ENCODE measurements around the gene KRTAP2-1. TPM values are rescaled to one million over a fixed set of nuclear protein-coding genes. Genes with fewer than 3 reads are reported as not detected.
"Not testable (repeated sequence)": the region's sequence is repeated elsewhere in the genome, so short reads cannot be mapped to it uniquely, and the experiment has no call there.

KRTAP2-1 gene
- total RNA-seq, 2 experiments from 2014 or later, result not detected

DNA sequence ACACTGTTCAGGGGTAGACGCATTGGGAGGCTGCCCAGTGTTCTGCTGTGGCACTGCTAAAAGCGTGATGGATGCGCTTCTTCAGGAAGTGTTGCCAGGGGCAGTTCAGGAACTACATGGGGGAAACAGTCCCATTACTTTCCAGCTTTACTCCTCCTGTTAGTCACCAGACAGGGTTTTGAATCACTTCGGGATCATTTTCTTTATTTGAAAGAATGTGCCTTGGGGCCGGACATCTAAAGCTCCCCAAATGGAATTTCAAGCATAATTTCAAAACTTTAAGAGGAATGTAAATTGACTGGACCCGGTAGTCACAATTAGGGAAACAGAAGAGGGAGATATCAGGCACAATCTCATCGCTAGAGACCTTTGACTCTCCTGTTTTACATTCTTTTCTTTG is 1.3 kb upstream of the KRTAP2-1 start:
- no peak overlapping the region for H3K4me3 ChIP-seq (ENCODE audit: low read length)
- Mint-ChIP-seq H3K4me1 (ENCODE audit: low read depth) (no peaks in the 10 kb centered on the region), H3K9me3 (peaks cover 3% of the 10 kb centered on the region), H3K27me3 (peaks cover 40% of the 10 kb centered on the region), H3K36me3 (ENCODE audit: low read depth) (no peaks in the 10 kb centered on the region), H3K4me3 (no peak overlapping the region), H3K27ac (no peak overlapping the region)
- no peaks in the 10 kb centered on the region for H3K36me3 ChIP-seq (ENCODE audit: insufficient read depth, low read length)
- H3K27me3 ChIP-seq (ENCODE audit: control insufficient read depth in 1 of 2, insufficient read depth in 2 of 2, low read length in 2 of 2), result peaks cover 3 to 10% of the 10 kb centered on the region in 2 experiments
- no peaks in the 10 kb centered on the region for H3K4me1 ChIP-seq (ENCODE audit: insufficient read depth, low read length)
- intact Hi-C loops (cut with DNase I, micrococcal nuclease), result no loop called here
- TF ChIP-seq, protein P1, sequence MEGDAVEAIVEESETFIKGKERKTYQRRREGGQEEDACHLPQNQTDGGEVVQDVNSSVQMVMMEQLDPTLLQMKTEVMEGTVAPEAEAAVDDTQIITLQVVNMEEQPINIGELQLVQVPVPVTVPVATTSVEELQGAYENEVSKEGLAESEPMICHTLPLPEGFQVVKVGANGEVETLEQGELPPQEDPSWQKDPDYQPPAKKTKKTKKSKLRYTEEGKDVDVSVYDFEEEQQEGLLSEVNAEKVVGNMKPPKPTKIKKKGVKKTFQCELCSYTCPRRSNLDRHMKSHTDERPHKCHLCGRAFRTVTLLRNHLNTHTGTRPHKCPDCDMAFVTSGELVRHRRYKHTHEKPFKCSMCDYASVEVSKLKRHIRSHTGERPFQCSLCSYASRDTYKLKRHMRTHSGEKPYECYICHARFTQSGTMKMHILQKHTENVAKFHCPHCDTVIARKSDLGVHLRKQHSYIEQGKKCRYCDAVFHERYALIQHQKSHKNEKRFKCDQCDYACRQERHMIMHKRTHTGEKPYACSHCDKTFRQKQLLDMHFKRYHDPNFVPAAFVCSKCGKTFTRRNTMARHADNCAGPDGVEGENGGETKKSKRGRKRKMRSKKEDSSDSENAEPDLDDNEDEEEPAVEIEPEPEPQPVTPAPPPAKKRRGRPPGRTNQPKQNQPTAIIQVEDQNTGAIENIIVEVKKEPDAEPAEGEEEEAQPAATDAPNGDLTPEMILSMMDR (IDR thresholded peaks at IDR 0.05), result no peak
- H3K27ac ChIP-seq (ENCODE audit: low read depth in 1 of 2, low read length in 2 of 2), result no peak overlapping the region
- DNase-seq, result no peak
- ChIA-PET CTCF (no interaction called here), POLR2A (no interaction called here)
- H3K9me3 ChIP-seq (ENCODE audit: control insufficient read depth in 1 of 2, insufficient read depth in 1 of 2, low read length in 2 of 2), result no peaks in the 10 kb centered on the region
- no peak for ATAC-seq (ENCODE audit: poor library complexity)

DNA sequence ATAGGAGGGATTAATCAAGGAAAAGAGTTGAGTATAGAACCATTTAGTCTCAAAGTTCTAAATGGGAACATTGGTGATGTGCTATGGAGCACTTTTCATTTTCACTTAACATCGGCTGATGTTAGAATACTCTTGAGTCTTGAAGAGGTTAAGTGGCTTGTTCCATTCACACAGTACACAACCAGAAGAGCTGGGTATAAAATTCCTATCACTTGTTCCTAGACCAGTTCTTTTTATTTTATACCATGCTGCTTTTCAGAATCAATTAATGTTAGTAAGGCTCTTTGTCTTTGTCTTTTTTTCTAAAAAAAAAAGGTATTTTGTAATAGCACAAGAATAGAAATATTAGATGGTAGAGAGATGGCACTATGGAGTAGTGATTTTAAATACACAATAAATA is 4.2 kb downstream of the KRTAP2-1 start:
- Mint-ChIP-seq H3K4me3 (no peak overlapping the region), H3K36me3 (ENCODE audit: low read depth) (no peaks in the 10 kb centered on the region), H3K27me3 (peaks cover 26% of the 10 kb centered on the region), H3K9me3 (peaks cover 5% of the 10 kb centered on the region), H3K27ac (no peak overlapping the region), H3K4me1 (ENCODE audit: low read depth) (no peaks in the 10 kb centered on the region)
- intact Hi-C loops (cut with DNase I, micrococcal nuclease), result no loop called here
- TF ChIP-seq, protein P1 (IDR thresholded peaks at IDR 0.05), result no peak
- peaks cover 0 to 5% of the 10 kb centered on the region in 2 experiments for H3K9me3 ChIP-seq (ENCODE audit: control insufficient read depth in 1 of 2, insufficient read depth in 1 of 2, low read length in 2 of 2)
- H3K27me3 ChIP-seq (ENCODE audit: control insufficient read depth in 1 of 2, insufficient read depth in 2 of 2, low read length in 2 of 2), result peaks cover 4 to 5% of the 10 kb centered on the region in 2 experiments
- CTCF ChIA-PET, result no interaction called here
- H3K4me1 ChIP-seq (ENCODE audit: insufficient read depth, low read length), result no peaks in the 10 kb centered on the region
- no peak overlapping the region for H3K27ac ChIP-seq (ENCODE audit: low read depth in 1 of 2, low read length in 2 of 2)
- H3K4me3 ChIP-seq (ENCODE audit: low read length), result no peak overlapping the region
- DNase-seq (no peak), ATAC-seq (ENCODE audit: poor library complexity) (no peak)
- POLR2A ChIA-PET, result no interaction called here
- H3K36me3 ChIP-seq (ENCODE audit: insufficient read depth, low read length), result no peaks in the 10 kb centered on the region

DNA sequence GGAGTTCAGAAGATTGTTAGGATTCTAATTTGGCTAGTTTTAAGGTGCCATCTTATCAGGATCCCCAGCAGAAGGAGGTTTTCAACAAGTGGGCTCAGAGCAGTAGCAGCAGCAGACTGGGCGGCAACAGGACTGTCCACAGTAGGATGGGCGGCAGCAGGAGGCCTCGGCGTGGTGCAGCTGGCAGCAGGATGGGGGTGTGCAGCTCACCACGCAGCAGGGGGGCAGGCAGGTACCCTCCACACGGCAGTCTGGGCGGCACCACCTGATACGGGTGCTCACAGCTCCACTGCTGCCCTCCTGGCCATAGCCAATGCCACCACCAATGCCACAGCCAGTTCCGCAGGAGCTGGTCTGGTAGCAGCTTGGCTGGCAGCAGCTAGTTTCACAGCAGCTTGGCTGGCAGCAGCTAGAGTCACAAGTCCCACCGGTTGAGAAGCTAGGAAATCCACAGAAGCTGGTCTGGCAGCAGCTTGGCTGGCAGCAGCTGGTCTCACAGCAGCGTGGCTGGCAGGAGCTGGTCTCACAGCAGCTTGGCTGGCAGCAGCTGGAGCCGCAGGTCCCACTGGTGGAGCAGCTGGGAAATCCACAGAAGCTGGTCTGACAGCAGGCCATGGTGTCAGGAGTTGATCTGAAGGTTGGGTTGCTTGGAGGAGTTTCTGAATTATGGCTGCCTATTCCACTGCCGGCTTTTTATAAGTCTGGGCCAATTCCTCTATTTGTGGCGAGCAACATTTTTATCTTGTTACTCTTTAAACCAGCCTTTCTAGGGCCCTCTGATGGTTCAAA is 6.1 kb downstream of the KRTAP2-1 start, which contains the start of gene KRTAP1-1:
KRTAP1-1 (minus strand) TSS at position 668 of the 789 bp plus-strand sequence; CDS start at position 615, 53 bp downstream.
- peaks cover 12% of the 10 kb centered on the region for H3K27me3 Mint-ChIP-seq
- H3K4me1 Mint-ChIP-seq (ENCODE audit: low read depth); H3K27me3 ChIP-seq (ENCODE audit: control insufficient read depth in 1 of 2, insufficient read depth in 2 of 2, low read length in 2 of 2); H3K4me1 ChIP-seq (ENCODE audit: insufficient read depth, low read length); H3K9me3 Mint-ChIP-seq; H3K4me3 ChIP-seq (ENCODE audit: low read length); H3K9me3 ChIP-seq (ENCODE audit: control insufficient read depth in 1 of 2, insufficient read depth in 1 of 2, low read length in 2 of 2); intact Hi-C loops (cut with DNase I, micrococcal nuclease); ATAC-seq (ENCODE audit: poor library complexity); H3K27ac ChIP-seq (ENCODE audit: low read depth in 1 of 2, low read length in 2 of 2); POLR2A ChIA-PET; DNase-seq; H3K36me3 Mint-ChIP-seq (ENCODE audit: low read depth); H3K36me3 ChIP-seq (ENCODE audit: insufficient read depth, low read length); H3K4me3 Mint-ChIP-seq; CTCF ChIA-PET; H3K27ac Mint-ChIP-seq: not testable (repeated sequence)
